ENCODE data around the gene MOCS1.

GRCh38 chr6:39947611-39948068 is 13.4 kb upstream of the MOCS1 start:
- no peak for TF ChIP-seq SUZ12 (IDR thresholded peaks at IDR 0.05; ENCODE audit: extremely low read depth, insufficient read depth, insufficient read length)
- no peak for TF ChIP-seq YY1 (IDR thresholded peaks at IDR 0.05; ENCODE audit: insufficient read depth, insufficient read length)
